HEK293 (cell line): ENCODE results near the gene GRK3.
A peak's percentile ranks its signal among the peaks of the same experiment; 100 is the strongest.

ENCODE experiments used
- CTCF ChIA-PET: fragments of 350-600 bp; formaldehyde crosslinking; extraction: SDS; loops from one replicate; lab custom pipeline; 2021; ENCODE audit warnings: antibody characterized with exemption; lab: Yijun Ruan, JAX
- POLR2A ChIA-PET: fragments of 300-600 bp; formaldehyde crosslinking; extraction: SDS; loops from one replicate; lab custom pipeline; 2020; ENCODE audit warnings: antibody characterized with exemption, inconsistent platforms; lab: Yijun Ruan, JAX
- H3K27ac ChIP-seq: fragments of 200-500 bp; sonication (Bioruptor generic); 2 replicates; pipeline ENCODE4 v1.5.1; 2014; ENCODE audit warnings: low read depth, low read length, control low read depth, inconsistent platforms; ENCODE audit errors: extremely low read depth
- H3K36me3 ChIP-seq, 2 experiments: fragments of 200-500 bp in 1 of 2; sonication (Bioruptor generic) in 1 of 2; 1 replicate in 1 of 2; 2 replicates in 1 of 2; pipeline ENCODE4 v1.5.1; 2014 to 2017; ENCODE audit warnings: inconsistent platforms in 2 of 2, low read length in 2 of 2; ENCODE audit not compliant: control insufficient read depth in 2 of 2, insufficient read depth in 1 of 2
- H3K4me1 ChIP-seq: fragments of 200-500 bp; sonication (Bioruptor generic); 2 replicates; pipeline ENCODE4 v1.5.1; 2014; ENCODE audit warnings: mild to moderate bottlenecking, low read length, inconsistent platforms; ENCODE audit not compliant: control insufficient read depth, insufficient read depth
- H3K4me3 ChIP-seq: 2 replicates; pipeline ENCODE4 v1.5.1; 2011; ENCODE audit warnings: low read depth, mild to moderate bottlenecking, control low read depth, low read length, moderate library complexity
- H3K9me3 ChIP-seq: fragments of 200-500 bp; sonication (Bioruptor generic); 2 replicates; pipeline ENCODE4 v1.5.1; 2014; ENCODE audit warnings: low read depth, low read length, inconsistent platforms; ENCODE audit not compliant: control insufficient read depth, insufficient read depth
- ATF2 ChIP-seq: fragments of 450-650 bp; formaldehyde crosslinking; IDR thresholded peaks from 2 replicates; pipeline ENCODE4 v1.5.1; 2016; ENCODE audit warnings: missing biosample characterization, missing genetic modification characterization, low read depth
- ELK4 ChIP-seq: IDR thresholded peaks from 2 replicates; pipeline ENCODE4 v1.6.1; 2011; ENCODE audit warnings: mild to moderate bottlenecking, low read depth, low read length, borderline replicate concordance
- INSM2 ChIP-seq: fragments of 450-650 bp; formaldehyde crosslinking; IDR thresholded peaks from 2 replicates; pipeline ENCODE4 v1.5.1; 2016; ENCODE audit warnings: missing biosample characterization, missing genetic modification characterization
- PBX3 ChIP-seq: sonication (generic); formaldehyde crosslinking; IDR thresholded peaks from 2 replicates; pipeline ENCODE4 v1.8.1; 2022; ENCODE audit warnings: mild to moderate bottlenecking, moderate library complexity, missing genetic modification reagents
- PRDM2 ChIP-seq: fragments of 450-650 bp; formaldehyde crosslinking; IDR thresholded peaks from 2 replicates; pipeline ENCODE4 v1.5.1; 2016; ENCODE audit warnings: missing biosample characterization, missing genetic modification characterization, borderline replicate concordance
- WT1 ChIP-seq: fragments of 450-650 bp; formaldehyde crosslinking; IDR thresholded peaks from 2 replicates; pipeline ENCODE4 v1.5.1; 2016; ENCODE audit warnings: missing biosample characterization, missing genetic modification characterization
- ZBTB20 ChIP-seq: fragments of 450-650 bp; formaldehyde crosslinking; IDR thresholded peaks from 2 replicates; pipeline ENCODE4 v1.5.1; 2016; ENCODE audit warnings: missing biosample characterization, missing genetic modification characterization
- ZBTB21 ChIP-seq: fragments of 450-650 bp; formaldehyde crosslinking; IDR thresholded peaks from 2 replicates; pipeline ENCODE4 v1.5.1; 2017; ENCODE audit warnings: missing biosample characterization, missing genetic modification characterization
- ZFHX2 ChIP-seq: fragments of 450-650 bp; formaldehyde crosslinking; conservative IDR thresholded peaks from 2 replicates; pipeline ENCODE4 v1.5.1; 2016; ENCODE audit warnings: missing biosample characterization, missing genetic modification characterization
- ZNF114 ChIP-seq: fragments of 450-650 bp; formaldehyde crosslinking; IDR thresholded peaks from 2 replicates; pipeline ENCODE4 v1.5.0; 2017; ENCODE audit warnings: missing biosample characterization, missing genetic modification characterization
- ZNF155 ChIP-seq: fragments of 450-650 bp; formaldehyde crosslinking; IDR thresholded peaks from 2 replicates; pipeline ENCODE4 v1.5.1; 2016; ENCODE audit warnings: missing biosample characterization, missing genetic modification characterization
- ZNF175 ChIP-seq: fragments of 450-650 bp; formaldehyde crosslinking; IDR thresholded peaks from 2 replicates; pipeline ENCODE4 v1.5.1; 2016; ENCODE audit warnings: missing biosample characterization, missing genetic modification characterization
- ZNF221 ChIP-seq: fragments of 450-650 bp; formaldehyde crosslinking; IDR thresholded peaks from 2 replicates; pipeline ENCODE4 v1.5.1; 2017; ENCODE audit warnings: missing biosample characterization, missing genetic modification characterization, borderline replicate concordance
- ZNF292 ChIP-seq: fragments of 450-650 bp; formaldehyde crosslinking; IDR thresholded peaks from 2 replicates; pipeline ENCODE4 v1.5.1; 2016; ENCODE audit warnings: low read depth, missing biosample characterization, missing genetic modification characterization, borderline replicate concordance
- ZNF341 ChIP-seq: fragments of 450-650 bp; formaldehyde crosslinking; IDR thresholded peaks from 2 replicates; pipeline ENCODE4; 2016; ENCODE audit warnings: low read depth, missing biosample characterization, missing genetic modification characterization
- ZNF449 ChIP-seq: fragments of 450-650 bp; formaldehyde crosslinking; IDR thresholded peaks from 2 replicates; pipeline ENCODE4 v1.5.1; 2017; ENCODE audit warnings: missing biosample characterization, mild to moderate bottlenecking, missing genetic modification characterization, moderate library complexity
- ZNF791 ChIP-seq: fragments of 450-650 bp; formaldehyde crosslinking; IDR thresholded peaks from 2 replicates; pipeline ENCODE4 v1.5.1; 2016; ENCODE audit warnings: missing biosample characterization, missing genetic modification characterization

The GRK3 gene

GRCh38 chr22:25650833-25651232, 86.4 kb downstream of the GRK3 start (continued):
- TF ChIP-seq INSM2, result no peak
- TF ChIP-seq ZNF155 (tag by site-specific recombination), result no peak
- TF ChIP-seq ZNF221 (tag by site-specific recombination), result no peak
- no peak for TF ChIP-seq ZBTB21 (tag by site-specific recombination)

GRCh38 chr22:25651332-25652085, 87.0 kb downstream of the GRK3 start:
- no peak for TF ChIP-seq ZNF449
- peak; percentile 45; the same call in 1 of the 2 replicates for TF ChIP-seq ATF2
- no peak for TF ChIP-seq ZBTB20
- no peak for TF ChIP-seq WT1 (tag by site-specific recombination)
- TF ChIP-seq ZNF114 (tag by site-specific recombination), result no peak
- TF ChIP-seq ZNF175 (tag by site-specific recombination), result no peak
- TF ChIP-seq ZNF292 (tag by site-specific recombination), result no peak
- TF ChIP-seq, all 188 proteins: peak for 1
- ChIA-PET POLR2A (no interaction called here), CTCF (interaction anchor here (0.7 kb wide), 1 partner anchor 1049 kb away, joined by 6 read pairs; no protein-coding TSS in a partner anchor)
- H3K36me3 ChIP-seq, result no peaks in the 10 kb centered on the region
- H3K27ac ChIP-seq, result no peak overlapping the region
- no peak overlapping the region for H3K4me3 ChIP-seq
- no peaks in the 10 kb centered on the region for H3K9me3 ChIP-seq
- H3K4me1 ChIP-seq, result no peaks in the 10 kb centered on the region

- Histone ChIP-seq H3K9me3 (no peaks in the 10 kb centered on the region), H3K4me3 (no peak overlapping the region), H3K27ac (no peak overlapping the region), H3K4me1 (no peaks in the 10 kb centered on the region), H3K36me3 (no peaks in the 10 kb centered on the region)
- CTCF ChIA-PET, result no interaction called here
- POLR2A ChIA-PET, result no interaction called here
- TF ChIP-seq ZNF341 (tag by site-specific recombination) (no peak), PBX3 (CRISPR knock-in tag) (no peak), ATF2 (no peak), ZNF791 (tag by site-specific recombination) (no peak), ZFHX2 (tag by site-specific recombination) (no peak), PRDM2 (tag by site-specific recombination) (no peak), ZNF292 (tag by site-specific recombination) (no peak), ELK4 (no peak)
These were observed 90.2 kb downstream of the GRK3 start for GRCh38 chr22:25654676-25655075.
